Right ventricle myocardium inferior (tissue), 1 donor: ENCODE data around the gene HORMAD1. TPM values are rescaled to one million over a fixed set of nuclear protein-coding genes. Genes with fewer than 3 reads are reported as not detected.
A peak's percentile ranks its signal among the peaks of the same experiment; 100 is the strongest.
"Not testable (repeated sequence)": the region's sequence is repeated elsewhere in the genome, so short reads cannot be mapped to it uniquely, and the experiment has no call there.

Experiments
- ATAC-seq: fragments of 200-7000 bp; cut with Tn5 transposase; one replicate; pipeline ENCODE4 v1.9.1; 2020; ENCODE audit warnings: mild to moderate bottlenecking, moderate library complexity
- DNase-seq: peaks from one replicate; pipeline ENCODE4 v3.0.0; 2021; ENCODE audit errors: missing footprints
- intact Hi-C: fragments of 100-400 bp; cut with DNase I; formaldehyde crosslinking; loops from one replicate; pipeline ENCODE4 v1.11.0; 2022
- total RNA-seq: library from RNA; stranded (reverse); fragmentation: NEBNext Ultra II Directional; extraction: Animal tissue kit (Norgen Biotek cat#: 25700); gene quantifications from one replicate; pipeline ENCODE4 v1.2.1, GENCODE V29; 2021
- donor health status: DM: no; HTN: yes; CAD: no; lungs with severe emphysema.

Gene HORMAD1
- total RNA-seq, 1 donor from 2014 or later: not detected

- intact Hi-C loops: no loop called here
- ATAC-seq (no peak), DNase-seq (no peak)
These were observed 14.6 kb downstream of the HORMAD1 start for GRCh38 chr1:150706091-150706490.

- ATAC-seq (no peak), DNase-seq (no peak)
- intact Hi-C loops: no loop called here
These were observed 17.3 kb downstream of the HORMAD1 start for GRCh38 chr1:150703427-150703826.

- DNase-seq (peak; percentile 86), ATAC-seq (peak; percentile 100)
- intact Hi-C loops: loop anchor here (2.0 kb wide), 1 partner anchor 136 kb away; no protein-coding TSS in a partner anchor
These were observed 23.4 kb downstream of the HORMAD1 start, which contains the start of gene GOLPH3L for GRCh38 chr1:150696995-150697927. GOLPH3L (minus strand) TSS chr1:150697154; CDS start chr1:150694838, 2,316 bp downstream.

DNA sequence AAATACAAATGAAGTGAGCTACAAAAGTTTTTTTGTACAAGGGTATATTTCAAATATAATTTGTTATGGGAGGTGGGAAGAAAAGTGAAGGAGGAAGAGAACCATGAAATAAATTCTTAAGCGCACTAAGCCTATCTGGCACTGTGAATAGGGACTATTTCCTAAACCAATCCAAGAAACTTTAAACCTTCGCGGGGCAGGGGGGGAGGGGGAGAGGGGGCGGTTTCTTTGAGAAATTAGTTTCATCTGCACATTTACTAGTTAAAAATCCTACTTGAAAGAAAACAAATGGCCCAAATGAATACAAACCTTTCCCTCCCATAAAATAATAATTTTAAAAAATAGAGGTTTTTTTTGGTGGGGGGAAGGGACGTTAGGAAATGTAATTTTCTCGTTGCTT lies 24.1 kb downstream of the HORMAD1 start:
- ATAC-seq: no peak
- intact Hi-C loops: loop anchor here (2.0 kb wide), 1 partner anchor 136 kb away; no protein-coding TSS in a partner anchor
- no peak for DNase-seq

DNA sequence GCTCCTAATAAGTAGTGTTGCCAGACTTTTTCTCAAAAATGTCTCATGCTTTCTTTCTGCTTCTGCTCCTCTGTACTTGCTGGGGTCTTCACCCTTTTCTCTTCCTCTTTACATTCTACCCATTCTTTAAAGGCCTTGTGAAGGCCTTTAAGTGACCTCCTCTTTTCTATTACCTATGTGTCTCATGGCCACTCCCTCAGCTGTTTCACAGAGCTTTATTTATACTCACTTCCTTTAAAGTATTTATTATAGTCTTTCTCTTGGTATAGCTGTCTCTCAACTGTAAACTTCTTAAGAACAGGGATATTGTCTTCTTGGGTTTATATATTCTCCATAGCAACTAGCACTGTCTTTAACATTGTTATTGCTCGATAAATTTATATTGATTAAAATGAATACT lies 24.5 kb downstream of the HORMAD1 start:
- intact Hi-C loops: loop anchor here (2.0 kb wide), 1 partner anchor 135 kb away; no protein-coding TSS in a partner anchor
- ATAC-seq: no peak
- DNase-seq: no peak

GRCh38 chr1:150695561-150695960 lies 25.1 kb downstream of the HORMAD1 start:
- no peak for DNase-seq
- intact Hi-C loops: no loop called here
- ATAC-seq: no peak

DNA sequence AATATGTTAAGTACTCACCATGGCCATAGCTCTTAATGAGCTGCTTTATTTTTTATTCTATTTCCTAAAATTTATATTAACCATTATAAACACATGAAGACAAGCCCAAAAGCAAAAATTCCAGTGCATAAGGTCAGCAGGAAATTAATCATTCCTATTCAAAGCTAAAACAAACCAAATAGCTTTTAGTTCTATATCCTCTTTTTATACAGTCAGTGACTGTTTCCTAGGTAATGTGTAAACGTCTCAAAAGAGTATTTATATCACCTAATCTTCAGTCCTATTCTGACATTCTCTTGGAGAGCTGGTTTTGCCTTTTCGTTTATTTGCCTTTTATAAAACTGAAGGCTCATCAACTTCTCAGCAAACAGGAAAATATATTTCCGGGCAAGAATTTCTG lies 28.0 kb downstream of the HORMAD1 start:
- no peak for DNase-seq
- intact Hi-C loops: no loop called here
- no peak for ATAC-seq

GRCh38 chr1:150688763-150689162 lies 31.9 kb downstream of the HORMAD1 start:
- intact Hi-C loops: no loop called here
- DNase-seq (no peak), ATAC-seq (no peak)

- DNase-seq: no peak
- intact Hi-C loops: no loop called here
- no peak for ATAC-seq
These were observed 34.4 kb downstream of the HORMAD1 start for GRCh38 chr1:150686275-150686674.

DNA sequence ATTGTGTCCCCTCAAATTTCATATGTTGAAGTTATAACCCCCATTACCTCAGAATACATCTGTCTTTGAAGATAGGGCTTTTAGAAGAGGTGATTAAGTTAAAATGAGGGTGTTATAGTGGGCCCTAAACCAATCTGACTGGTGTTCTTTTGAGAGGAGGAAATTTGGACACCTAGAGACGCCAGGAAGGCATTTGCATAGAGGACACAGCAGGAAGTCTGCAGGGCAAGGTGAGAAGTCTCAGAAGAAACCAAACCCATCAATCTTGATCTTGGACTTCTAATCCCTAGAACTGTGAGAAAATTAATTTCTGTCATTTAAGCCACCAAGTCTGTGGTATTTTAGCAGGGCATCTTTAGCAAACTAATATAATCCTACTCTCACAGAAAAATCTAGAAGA lies 36.8 kb downstream of the HORMAD1 start:
- intact Hi-C loops: no loop called here
- no peak for ATAC-seq

DNA sequence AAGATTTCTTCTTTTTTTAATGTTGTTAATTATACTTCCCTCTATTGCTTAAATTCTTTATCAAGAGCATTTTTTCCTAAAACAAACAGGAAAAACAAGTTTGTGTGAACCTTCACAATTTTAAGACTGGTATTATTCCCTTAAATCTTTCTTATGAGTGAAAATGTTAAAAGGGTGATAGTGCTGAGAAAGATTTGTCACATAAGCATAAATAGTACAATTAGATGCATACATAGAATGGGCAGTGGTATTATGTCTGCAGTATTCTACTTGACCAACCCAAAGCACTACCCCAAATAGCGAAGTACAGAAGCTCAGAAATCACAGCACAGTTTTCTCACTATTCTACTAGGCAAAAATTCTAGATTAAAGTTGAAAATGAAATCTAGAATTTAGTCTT lies 41.7 kb downstream of the HORMAD1 start:
- intact Hi-C loops: no loop called here
- ATAC-seq (no peak), DNase-seq (no peak)

More for the DNA sequence above, 36.8 kb downstream of the HORMAD1 start:
- DNase-seq: no peak

DNA sequence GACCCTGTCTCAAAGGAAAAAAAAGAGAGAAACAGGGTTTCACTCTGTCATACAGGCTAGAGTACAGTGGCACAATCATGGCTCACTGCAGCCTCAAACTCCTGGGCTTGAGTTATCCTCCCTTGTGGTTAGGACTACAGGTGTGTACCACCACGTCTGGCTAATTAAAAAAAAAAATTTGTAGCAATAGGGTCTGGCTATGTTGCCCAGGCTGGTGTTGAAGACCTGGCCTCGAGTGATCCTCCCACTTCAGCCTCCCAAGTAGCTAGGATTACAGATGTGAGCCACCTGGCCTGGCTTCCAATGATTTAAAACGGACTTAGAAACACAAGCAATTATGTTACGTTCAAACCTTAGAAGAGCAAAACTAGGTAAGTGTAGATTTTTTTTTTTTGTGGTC lies 45.8 kb downstream of the HORMAD1 start:
- ATAC-seq (no peak), DNase-seq (no peak)
- intact Hi-C loops: no loop called here

- ATAC-seq (no peak), DNase-seq (no peak)
- intact Hi-C loops: no loop called here
These were observed 57.4 kb downstream of the HORMAD1 start for GRCh38 chr1:150663321-150663720.

DNA sequence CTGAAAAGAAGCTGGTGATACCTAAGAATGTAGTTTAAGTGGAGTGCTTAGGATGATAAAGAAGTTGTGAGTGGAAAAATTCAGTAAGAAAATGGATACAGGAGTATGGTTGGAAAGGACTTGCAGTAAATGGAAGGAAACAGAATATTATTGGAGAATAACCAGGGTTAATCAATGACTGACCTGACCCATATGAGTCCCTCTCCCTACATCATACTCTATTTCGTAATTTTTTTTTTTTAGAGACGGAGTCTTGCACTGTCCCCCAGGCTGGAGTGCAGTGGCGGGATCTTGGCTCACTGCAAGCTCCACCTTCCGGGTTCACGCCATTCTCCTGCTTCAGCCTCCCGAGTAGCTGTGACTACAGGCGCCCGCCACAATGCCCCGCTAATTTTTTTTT lies 57.9 kb downstream of the HORMAD1 start:
- ATAC-seq (no peak), DNase-seq (no peak)
- intact Hi-C loops: no loop called here

GRCh38 chr1:150661156-150661555 lies 59.5 kb downstream of the HORMAD1 start:
- intact Hi-C loops: no loop called here
- DNase-seq (no peak), ATAC-seq (no peak)

- ATAC-seq (no peak), DNase-seq (no peak)
- intact Hi-C loops: no loop called here
These were observed 60.1 kb downstream of the HORMAD1 start for GRCh38 chr1:150660584-150660983.

- intact Hi-C loops, DNase-seq, ATAC-seq: not testable (repeated sequence)
These were observed 63.6 kb downstream of the HORMAD1 start for GRCh38 chr1:150657064-150657463.

DNA sequence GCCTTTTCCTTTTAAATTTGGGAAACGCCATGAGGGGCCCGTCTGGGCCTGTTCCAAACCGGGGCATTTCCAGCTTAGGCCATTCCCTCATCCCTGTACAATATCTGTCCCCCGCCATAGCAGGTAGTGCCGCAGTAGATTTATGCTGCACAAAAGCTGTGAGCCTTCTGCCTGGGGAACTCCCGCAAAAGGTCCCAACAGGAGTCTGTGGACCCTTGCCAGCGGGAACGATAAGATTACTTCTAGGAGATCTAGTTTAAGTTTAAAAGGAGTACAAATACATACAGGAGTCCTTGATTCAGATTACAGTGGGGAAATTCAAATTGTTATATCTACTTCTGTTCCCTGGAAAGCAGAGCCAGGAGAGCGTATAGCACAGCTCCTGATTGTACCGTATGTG lies 66.1 kb downstream of the HORMAD1 start:
- ATAC-seq, intact Hi-C loops, DNase-seq: not testable (repeated sequence)

DNA sequence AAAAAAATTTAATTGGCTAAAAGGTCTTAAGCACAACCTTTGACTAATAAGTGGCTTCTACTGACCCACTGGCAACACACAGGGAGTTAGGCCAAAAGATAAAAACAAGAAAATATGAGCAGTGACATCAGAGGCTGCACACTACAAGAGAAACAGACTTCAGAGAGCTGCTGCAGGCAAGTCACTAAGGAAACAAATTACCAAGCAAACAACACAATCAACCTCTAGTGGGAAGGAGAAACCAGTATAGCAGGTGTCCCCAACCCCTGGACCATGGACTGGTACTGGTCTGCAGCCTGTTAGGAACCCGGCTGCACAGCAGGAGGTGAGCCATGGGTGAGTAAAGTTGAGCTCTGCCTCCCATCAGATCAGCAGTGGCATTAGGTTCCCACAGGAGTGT lies 70.5 kb downstream of the HORMAD1 start:
- DNase-seq: no peak
- ATAC-seq: peak; percentile 89
- intact Hi-C loops: no loop called here

- DNase-seq: no peak
- peak; percentile 38 for ATAC-seq
- intact Hi-C loops: no loop called here
These were observed 71.1 kb downstream of the HORMAD1 start for GRCh38 chr1:150649441-150650075.
